ENCODE results near the gene LRIG3. TPM values are rescaled to one million over a fixed set of nuclear protein-coding genes. Genes with fewer than 3 reads are reported as not detected.
"Not testable (repeated sequence)": the region's sequence is repeated elsewhere in the genome, so short reads cannot be mapped to it uniquely, and the experiment has no call there.

The LRIG3 gene
- polyA plus RNA-seq, 4 donors: 30.9 to 37.8 (median 36.1) TPM

GRCh38 chr12:58870595-58870994 is 49.7 kb downstream of the LRIG3 start:
- no peak for DNase-seq (ENCODE audit: low read depth in 4 of 4, low spot score in 2 of 4)

GRCh38 chr12:58860788-58861240 is 59.5 kb downstream of the LRIG3 start:
- DNase-seq (ENCODE audit: low read depth in 4 of 4, low spot score in 2 of 4): no peak

GRCh38 chr12:58860056-58860787 is 60.1 kb downstream of the LRIG3 start:
- no peak for DNase-seq (ENCODE audit: low read depth in 4 of 4, low spot score in 2 of 4)

GRCh38 chr12:58858030-58858429 is 62.3 kb downstream of the LRIG3 start:
- no peak for DNase-seq (ENCODE audit: low read depth in 4 of 4, low spot score in 2 of 4)

- DNase-seq (ENCODE audit: low read depth in 4 of 4, low spot score in 2 of 4): not testable (repeated sequence)
Measured at GRCh38 chr12:58857206-58857605, 63.1 kb downstream of the LRIG3 start.

GRCh38 chr12:58855630-58856029 is 64.7 kb downstream of the LRIG3 start:
- not testable (repeated sequence) for DNase-seq (ENCODE audit: low read depth in 4 of 4, low spot score in 2 of 4)

GRCh38 chr12:58850826-58851225 is 69.5 kb downstream of the LRIG3 start:
- no peak for DNase-seq (ENCODE audit: low read depth in 4 of 4, low spot score in 2 of 4)

GRCh38 chr12:58847901-58848600 is 72.3 kb downstream of the LRIG3 start:
- DNase-seq (ENCODE audit: low read depth in 4 of 4, low spot score in 2 of 4): no peak

GRCh38 chr12:58844161-58844560 is 76.1 kb downstream of the LRIG3 start:
- DNase-seq (ENCODE audit: low read depth in 4 of 4, low spot score in 2 of 4): no peak

- no peak for DNase-seq (ENCODE audit: low read depth in 4 of 4, low spot score in 2 of 4)
Measured at GRCh38 chr12:58841058-58841798, 79.1 kb downstream of the LRIG3 start.

GRCh38 chr12:58833853-58834252 is 86.5 kb downstream of the LRIG3 start:
- DNase-seq (ENCODE audit: low read depth in 4 of 4, low spot score in 2 of 4): no peak

- DNase-seq (ENCODE audit: low read depth in 4 of 4, low spot score in 2 of 4): no peak
Measured at GRCh38 chr12:58832920-58833319, 87.4 kb downstream of the LRIG3 start.
